SU-DHL-6 (cell line): ENCODE measurements around the gene NCKIPSD.

Experiments
- H2AFZ ChIP-seq: fragments of 200-600 bp; sonication (generic); 2 replicates; pipeline ENCODE4 v1.6.1; 2014; ENCODE audit warnings: low read depth, mild to moderate bottlenecking, moderate library complexity, mixed read lengths, antibody characterized with exemption, low read length; ENCODE audit not compliant: severe bottlenecking
- H3F3A ChIP-seq: fragments of 200-600 bp; shearing (Covaris generic); 2 replicates; pipeline ENCODE4 v1.6.0; 2016; ENCODE audit warnings: antibody characterized with exemption, mild to moderate bottlenecking; ENCODE audit not compliant: insufficient read depth
- H3K27ac ChIP-seq: fragments of 200-600 bp; sonication (generic); 2 replicates; pipeline ENCODE4 v1.5.1; 2016; ENCODE audit warnings: low read depth, mild to moderate bottlenecking, low read length, moderate library complexity, mixed read lengths
- H3K27me3 ChIP-seq: fragments of 200-600 bp; sonication (generic), shearing (Covaris generic); 2 replicates; pipeline ENCODE4 v1.6.0; 2014; ENCODE audit warnings: mild to moderate bottlenecking, low read length
- H3K36me3 ChIP-seq: fragments of 200-600 bp; sonication (generic); 2 replicates; pipeline ENCODE4 v1.6.1; 2014; ENCODE audit warnings: mild to moderate bottlenecking, low read length, mixed read lengths
- H3K4me2 ChIP-seq: fragments of 300-600, 200-600 bp; shearing (Covaris generic), sonication (generic); 2 replicates; pipeline ENCODE4 v1.6.0; 2014; ENCODE audit warnings: low read length, low read depth, mild to moderate bottlenecking; ENCODE audit not compliant: poor library complexity, severe bottlenecking
- H3K4me3 ChIP-seq: fragments of 200-600 bp; sonication (generic); 2 replicates; pipeline ENCODE4 v1.5.1; 2014; ENCODE audit warnings: antibody characterized with exemption, low read length, mild to moderate bottlenecking, mixed read lengths; ENCODE audit not compliant: insufficient read depth, poor library complexity, severe bottlenecking
- H3K79me2 ChIP-seq: fragments of 200-600 bp; sonication (generic); 2 replicates; pipeline ENCODE4 v1.6.1; 2014; ENCODE audit warnings: mild to moderate bottlenecking, low read length, moderate library complexity; ENCODE audit not compliant: insufficient read depth
- H3K9ac ChIP-seq: fragments of 200-600 bp; sonication (generic); 2 replicates; pipeline ENCODE4 v1.7.0; 2014; ENCODE audit warnings: mild to moderate bottlenecking, low read length
- H3K9me2 ChIP-seq: fragments of 200-600 bp; sonication (generic); replicated peaks from 2 replicates; pipeline ENCODE4 v1.6.1; 2014; ENCODE audit warnings: low read length; ENCODE audit not compliant: insufficient read depth
- H3K9me3 ChIP-seq: fragments of 200-600 bp; sonication (generic); 2 replicates; pipeline ENCODE4 v1.6.1; 2014; ENCODE audit warnings: low read length, mixed read lengths; ENCODE audit not compliant: insufficient read depth
- H4K20me1 ChIP-seq: fragments of 200-600 bp; sonication (generic); 2 replicates; pipeline ENCODE4 v1.6.1; 2014; ENCODE audit warnings: low read depth, mild to moderate bottlenecking, antibody characterized with exemption, low read length, moderate library complexity, mixed read lengths
- EZH2phosphoT487 ChIP-seq: fragments of 200-600 bp; sonication (generic), shearing (Covaris generic); conservative IDR thresholded peaks from 2 replicates; pipeline ENCODE4 v1.6.1; 2018; ENCODE audit warnings: mild to moderate bottlenecking, antibody characterized with exemption, low read length, moderate library complexity, mixed read lengths
- TF ChIP-seq, protein P1 (sequence below): fragments of 200-600 bp; sonication (generic); IDR thresholded peaks from one replicate; pipeline ENCODE4 v1.5.1; 2017; ENCODE audit warnings: antibody characterized with exemption, mild to moderate bottlenecking, low read length, moderate library complexity; ENCODE audit not compliant: insufficient read depth, poor library complexity, severe bottlenecking

Gene NCKIPSD

DNA sequence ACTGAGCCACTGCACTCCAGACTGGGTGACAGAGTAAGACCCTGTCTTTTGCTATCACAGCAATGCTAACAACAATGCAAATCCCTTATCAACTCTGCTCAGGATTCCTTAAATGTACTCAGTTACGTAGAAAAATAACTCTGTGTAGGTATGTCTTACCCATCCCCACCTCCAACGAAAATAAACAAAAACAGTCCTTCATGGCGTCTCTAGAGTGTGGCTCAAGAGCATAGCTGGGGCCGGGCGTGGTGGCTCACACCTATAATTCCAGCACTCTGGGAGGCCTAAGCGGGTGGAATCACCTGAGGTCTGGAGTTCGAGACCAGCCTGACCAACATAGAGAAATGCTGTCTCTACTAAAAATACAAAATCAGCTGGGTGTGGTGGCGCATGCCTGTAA, 13.2 kb upstream of the NCKIPSD start:
- Histone ChIP-seq H3K9me2 (no peaks in the 10 kb centered on the region), H4K20me1 (peaks cover 17% of the 10 kb centered on the region), H3K9ac (no peak overlapping the region), H3K27ac (no peak overlapping the region), H2AFZ (no peak overlapping the region), H3K4me3 (no peak overlapping the region), H3K9me3 (no peaks in the 10 kb centered on the region), H3K27me3 (no peaks in the 10 kb centered on the region), H3K4me2 (no peak overlapping the region), H3K36me3 (peaks cover 15% of the 10 kb centered on the region; the same call in 1 of the 2 replicates), H3K79me2 (peaks cover 89% of the 10 kb centered on the region), H3F3A (no peaks in the 10 kb centered on the region)
- TF ChIP-seq, protein P1, sequence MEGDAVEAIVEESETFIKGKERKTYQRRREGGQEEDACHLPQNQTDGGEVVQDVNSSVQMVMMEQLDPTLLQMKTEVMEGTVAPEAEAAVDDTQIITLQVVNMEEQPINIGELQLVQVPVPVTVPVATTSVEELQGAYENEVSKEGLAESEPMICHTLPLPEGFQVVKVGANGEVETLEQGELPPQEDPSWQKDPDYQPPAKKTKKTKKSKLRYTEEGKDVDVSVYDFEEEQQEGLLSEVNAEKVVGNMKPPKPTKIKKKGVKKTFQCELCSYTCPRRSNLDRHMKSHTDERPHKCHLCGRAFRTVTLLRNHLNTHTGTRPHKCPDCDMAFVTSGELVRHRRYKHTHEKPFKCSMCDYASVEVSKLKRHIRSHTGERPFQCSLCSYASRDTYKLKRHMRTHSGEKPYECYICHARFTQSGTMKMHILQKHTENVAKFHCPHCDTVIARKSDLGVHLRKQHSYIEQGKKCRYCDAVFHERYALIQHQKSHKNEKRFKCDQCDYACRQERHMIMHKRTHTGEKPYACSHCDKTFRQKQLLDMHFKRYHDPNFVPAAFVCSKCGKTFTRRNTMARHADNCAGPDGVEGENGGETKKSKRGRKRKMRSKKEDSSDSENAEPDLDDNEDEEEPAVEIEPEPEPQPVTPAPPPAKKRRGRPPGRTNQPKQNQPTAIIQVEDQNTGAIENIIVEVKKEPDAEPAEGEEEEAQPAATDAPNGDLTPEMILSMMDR: no peak
- TF ChIP-seq EZH2phosphoT487: no peak

DNA sequence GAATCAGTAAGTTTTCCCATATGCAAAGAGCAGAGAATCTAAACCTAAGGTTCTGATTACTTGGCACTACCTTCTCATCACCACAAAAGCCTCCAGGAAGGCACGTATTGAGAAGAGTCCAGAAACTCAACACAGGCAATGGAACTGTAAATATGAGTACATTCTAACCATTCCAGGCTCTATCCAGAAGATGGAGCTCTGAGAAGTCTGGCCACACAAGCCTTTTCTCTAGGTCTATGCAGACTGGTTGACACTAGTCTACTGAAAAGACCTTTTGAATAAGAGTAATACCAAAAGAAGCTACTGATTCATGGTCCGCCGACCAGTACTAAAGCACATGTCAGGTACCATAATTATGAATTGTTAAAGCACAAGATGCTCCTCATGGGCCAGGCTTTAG, 12.2 kb upstream of the NCKIPSD start:
- Histone ChIP-seq H2AFZ (no peak overlapping the region), H3K27me3 (no peaks in the 10 kb centered on the region), H4K20me1 (peaks cover 16% of the 10 kb centered on the region), H3K4me3 (no peak overlapping the region), H3K9me2 (no peaks in the 10 kb centered on the region), H3F3A (no peaks in the 10 kb centered on the region; the same call in 1 of the 2 replicates), H3K79me2 (peaks cover 80% of the 10 kb centered on the region), H3K9ac (no peak overlapping the region), H3K9me3 (no peaks in the 10 kb centered on the region), H3K27ac (no peak overlapping the region), H3K36me3 (peaks cover 23% of the 10 kb centered on the region; the same call in 1 of the 2 replicates), H3K4me2 (no peak overlapping the region)
- no peak for TF ChIP-seq EZH2phosphoT487
- TF ChIP-seq, protein P1: no peak

GRCh38 chr3:48696601-48697000, 10.9 kb upstream of the NCKIPSD start:
- Histone ChIP-seq H3K79me2 (peaks cover 67% of the 10 kb centered on the region), H4K20me1 (peaks cover 8% of the 10 kb centered on the region), H3K9me3 (no peaks in the 10 kb centered on the region), H3K27me3 (no peaks in the 10 kb centered on the region), H3K27ac (no peak overlapping the region), H3K9ac (no peak overlapping the region), H3K4me2 (no peak overlapping the region), H3K36me3 (peaks cover 25% of the 10 kb centered on the region; the same call in 1 of the 2 replicates), H2AFZ (no peak overlapping the region), H3K4me3 (no peak overlapping the region), H3K9me2 (no peaks in the 10 kb centered on the region), H3F3A (no peaks in the 10 kb centered on the region; the same call in 1 of the 2 replicates)
- TF ChIP-seq, protein P1: no peak
- no peak for TF ChIP-seq EZH2phosphoT487
